ENCODE measurements around the gene MBD5.

DNA sequence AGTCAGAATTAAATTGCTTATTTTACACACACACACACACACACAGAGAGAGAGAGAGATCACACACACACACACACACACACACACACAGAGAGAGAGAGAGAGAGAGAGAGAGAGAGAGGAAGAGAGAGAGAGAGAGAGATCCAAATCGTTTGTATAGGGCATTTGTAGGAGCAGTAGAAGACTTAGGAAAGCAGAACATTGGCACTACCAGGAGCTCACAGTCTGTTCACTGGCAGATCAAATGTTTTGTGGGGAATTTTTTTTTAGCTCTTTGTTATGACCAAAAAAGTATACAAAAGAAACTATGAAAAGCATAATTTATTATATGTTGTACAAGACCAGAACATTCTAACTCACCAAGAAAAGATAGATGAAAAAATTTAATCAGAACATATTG, 81.8 kb downstream of the MBD5 start:
- no peak for TF ChIP-seq NFRKB (IDR thresholded peaks at IDR 0.05)
- no peak for TF ChIP-seq FOXM1 (IDR thresholded peaks at IDR 0.05; ENCODE audit: borderline replicate concordance)
- no peak for TF ChIP-seq FOXK2 (IDR thresholded peaks at IDR 0.05)
- TF ChIP-seq ARNT (IDR thresholded peaks at IDR 0.05) = no peak
- no peak for TF ChIP-seq FOXA1 (IDR thresholded peaks at IDR 0.05)
- TF ChIP-seq SP1 (IDR thresholded peaks at IDR 0.05) = no peak
- no peak for TF ChIP-seq ELF4 (IDR thresholded peaks at IDR 0.05)
- no peak for TF ChIP-seq L3MBTL2 (conservative IDR thresholded peaks at IDR 0.05)
- no peak for TF ChIP-seq SUZ12 (IDR thresholded peaks at IDR 0.05)
